T-helper 17 cell (primary cell): ENCODE measurements around the gene ADH7. TPM values are rescaled to one million over a fixed set of nuclear protein-coding genes. Genes with fewer than 3 reads are reported as not detected.
"Not testable (repeated sequence)": the region's sequence is repeated elsewhere in the genome, so short reads cannot be mapped to it uniquely, and the experiment has no call there.

Experiments
- ATAC-seq: fragments of 150-1000 bp; cut with Tn5 transposase; 2 replicates; pipeline ENCODE4 v1.10.0; 2021; ENCODE audit warnings: mild to moderate bottlenecking, moderate library complexity
- DNase-seq, 3 donors: peaks; one replicate each; pipeline versions ENCODE4 v3.0.0 to v3.0.0-alpha.2; 2020 to 2021
- H3K9me3 ChIP-seq: one replicate; pipeline ENCODE4 v1.7.0; 2013; ENCODE audit warnings: low read length, mild to moderate bottlenecking; ENCODE audit not compliant: control insufficient read depth, poor library complexity, severe bottlenecking
- H3K27ac Mint-ChIP-seq: one replicate; pipeline ENCODE4 v1.8.0; 2022; ENCODE audit warnings: mild to moderate bottlenecking, moderate library complexity, mixed read lengths
- H3K27me3 Mint-ChIP-seq: one replicate; pipeline ENCODE4 v1.8.0; 2022; ENCODE audit warnings: mixed read lengths
- H3K36me3 Mint-ChIP-seq: one replicate; pipeline ENCODE4 v1.8.0; 2022; ENCODE audit warnings: low read depth, mixed read lengths
- H3K4me1 Mint-ChIP-seq: one replicate; pipeline ENCODE4 v1.8.0; 2022; ENCODE audit warnings: mild to moderate bottlenecking, mixed read lengths
- H3K4me3 Mint-ChIP-seq: one replicate; pipeline ENCODE4 v1.8.0; 2022; ENCODE audit warnings: mild to moderate bottlenecking, moderate library complexity, mixed read lengths
- total RNA-seq, 4 donors: library from RNA in 2 of 4; stranded (reverse) in 2 of 4; gene quantifications; one replicate each; pipeline ENCODE4 v1.2.3 and lab custom pipeline; 2022 to 2026

ADH7 gene
- total RNA-seq, 2 donors from 2014 or later: not detected

- no peak for DNase-seq
- no peaks in the 10 kb centered on the region for H3K9me3 ChIP-seq
- H3K4me1 Mint-ChIP-seq: peaks cover 2% of the 10 kb centered on the region
- no peak overlapping the region for H3K4me3 Mint-ChIP-seq
- peaks cover 33% of the 10 kb centered on the region for H3K27me3 Mint-ChIP-seq
- H3K27ac Mint-ChIP-seq: no peak overlapping the region
- ATAC-seq: no peak
- H3K36me3 Mint-ChIP-seq: peaks cover 4% of the 10 kb centered on the region
Measured at GRCh38 chr4:99457270-99457669, 22.1 kb upstream of the ADH7 start.

GRCh38 chr4:99447513-99447912 lies 12.4 kb upstream of the ADH7 start:
- DNase-seq (no peak), ATAC-seq (no peak)
- Mint-ChIP-seq H3K27ac (no peak overlapping the region), H3K4me1 (no peaks in the 10 kb centered on the region), H3K36me3 (no peaks in the 10 kb centered on the region), H3K4me3 (no peak overlapping the region), H3K27me3 (no peaks in the 10 kb centered on the region)
- no peaks in the 10 kb centered on the region for H3K9me3 ChIP-seq

- no peak for DNase-seq
- Mint-ChIP-seq H3K27ac (no peak overlapping the region), H3K27me3 (no peaks in the 10 kb centered on the region), H3K36me3 (no peaks in the 10 kb centered on the region), H3K4me3 (no peak overlapping the region), H3K4me1 (no peaks in the 10 kb centered on the region)
- ATAC-seq: no peak
- H3K9me3 ChIP-seq: no peaks in the 10 kb centered on the region
Measured at GRCh38 chr4:99447079-99447478, 11.9 kb upstream of the ADH7 start.

GRCh38 chr4:99438405-99438780 lies 3.3 kb upstream of the ADH7 start:
- H3K27ac Mint-ChIP-seq: no peak overlapping the region
- no peak overlapping the region for H3K4me3 Mint-ChIP-seq
- no peak for DNase-seq
- H3K9me3 ChIP-seq: no peaks in the 10 kb centered on the region
- H3K4me1 Mint-ChIP-seq: no peaks in the 10 kb centered on the region
- no peak for ATAC-seq
- peaks cover 5% of the 10 kb centered on the region for H3K27me3 Mint-ChIP-seq
- no peaks in the 10 kb centered on the region for H3K36me3 Mint-ChIP-seq

- Mint-ChIP-seq H3K27ac (no peak overlapping the region), H3K27me3 (peaks cover 5% of the 10 kb centered on the region), H3K36me3 (no peaks in the 10 kb centered on the region), H3K4me1 (no peaks in the 10 kb centered on the region), H3K4me3 (no peak overlapping the region)
- H3K9me3 ChIP-seq: no peaks in the 10 kb centered on the region
- ATAC-seq (no peak), DNase-seq (no peak)
Measured at GRCh38 chr4:99437723-99438404, 2.7 kb upstream of the ADH7 start.

- Mint-ChIP-seq H3K27me3 (peaks cover 5% of the 10 kb centered on the region), H3K4me1 (no peaks in the 10 kb centered on the region), H3K36me3 (no peaks in the 10 kb centered on the region), H3K27ac (no peak overlapping the region), H3K4me3 (no peak overlapping the region)
- ATAC-seq (no peak), DNase-seq (no peak)
- no peaks in the 10 kb centered on the region for H3K9me3 ChIP-seq
Measured at GRCh38 chr4:99436976-99437722, 2.0 kb upstream of the ADH7 start.

- ATAC-seq (no peak), DNase-seq (no peak)
- Mint-ChIP-seq H3K4me1 (no peaks in the 10 kb centered on the region), H3K27me3 (peaks cover 5% of the 10 kb centered on the region), H3K36me3 (no peaks in the 10 kb centered on the region), H3K27ac (no peak overlapping the region), H3K4me3 (no peak overlapping the region)
- no peaks in the 10 kb centered on the region for H3K9me3 ChIP-seq
Measured at GRCh38 chr4:99436462-99436861, 1.3 kb upstream of the ADH7 start.

- H3K4me3 Mint-ChIP-seq: no peak overlapping the region
- H3K36me3 Mint-ChIP-seq: no peaks in the 10 kb centered on the region
- no peaks in the 10 kb centered on the region for H3K9me3 ChIP-seq
- ATAC-seq (no peak), DNase-seq (no peak)
- H3K4me1 Mint-ChIP-seq: no peaks in the 10 kb centered on the region
- peaks cover 15% of the 10 kb centered on the region for H3K27me3 Mint-ChIP-seq
- H3K27ac Mint-ChIP-seq: no peak overlapping the region
Measured at GRCh38 chr4:99430106-99430505, 5.0 kb downstream of the ADH7 start.

- ATAC-seq (no peak), DNase-seq (no peak)
- Mint-ChIP-seq H3K36me3 (no peaks in the 10 kb centered on the region), H3K4me1 (no peaks in the 10 kb centered on the region), H3K4me3 (no peak overlapping the region), H3K27ac (no peak overlapping the region), H3K27me3 (peaks cover 12% of the 10 kb centered on the region)
- no peaks in the 10 kb centered on the region for H3K9me3 ChIP-seq
Measured at GRCh38 chr4:99417125-99417524, 18.0 kb downstream of the ADH7 start.

- H3K27me3 Mint-ChIP-seq: peaks cover 10% of the 10 kb centered on the region
- H3K4me1 Mint-ChIP-seq, H3K36me3 Mint-ChIP-seq, DNase-seq, H3K27ac Mint-ChIP-seq, H3K4me3 Mint-ChIP-seq, H3K9me3 ChIP-seq, ATAC-seq: not testable (repeated sequence)
Measured at GRCh38 chr4:99415762-99416161, 19.4 kb downstream of the ADH7 start.

- H3K27ac Mint-ChIP-seq, H3K36me3 Mint-ChIP-seq, DNase-seq, H3K27me3 Mint-ChIP-seq, H3K4me3 Mint-ChIP-seq, ATAC-seq, H3K4me1 Mint-ChIP-seq, H3K9me3 ChIP-seq: not testable (repeated sequence)
Measured at GRCh38 chr4:99414902-99415301, 20.2 kb downstream of the ADH7 start.

GRCh38 chr4:99414401-99414800 lies 20.7 kb downstream of the ADH7 start:
- ATAC-seq (no peak), DNase-seq (no peak)
- Mint-ChIP-seq H3K4me3 (no peak overlapping the region), H3K27ac (no peak overlapping the region), H3K27me3 (peaks cover 7% of the 10 kb centered on the region), H3K4me1 (no peaks in the 10 kb centered on the region), H3K36me3 (no peaks in the 10 kb centered on the region)
- H3K9me3 ChIP-seq: no peaks in the 10 kb centered on the region

GRCh38 chr4:99413140-99413539 lies 22.0 kb downstream of the ADH7 start:
- no peak for ATAC-seq
- Mint-ChIP-seq H3K4me1 (no peaks in the 10 kb centered on the region), H3K36me3 (no peaks in the 10 kb centered on the region), H3K27me3 (peaks cover 7% of the 10 kb centered on the region), H3K4me3 (no peak overlapping the region), H3K27ac (no peak overlapping the region)
- H3K9me3 ChIP-seq: no peaks in the 10 kb centered on the region
- DNase-seq: no peak

- Mint-ChIP-seq H3K4me3 (no peak overlapping the region), H3K4me1 (no peaks in the 10 kb centered on the region), H3K36me3 (no peaks in the 10 kb centered on the region), H3K27ac (no peak overlapping the region), H3K27me3 (peaks cover 15% of the 10 kb centered on the region)
- ATAC-seq (no peak), DNase-seq (no peak)
- H3K9me3 ChIP-seq: no peaks in the 10 kb centered on the region
Measured at GRCh38 chr4:99411041-99411440, 24.1 kb downstream of the ADH7 start.
